PC-3 (cell line): ENCODE data around the gene HIPK2. TPM values are rescaled to one million over a fixed set of nuclear protein-coding genes. Genes with fewer than 3 reads are reported as not detected.

Experiments used
- ATAC-seq: fragments of 200-7000 bp; cut with Tn5 transposase; 2 replicates; pipeline ENCODE4 v1.9.1; 2020; ENCODE audit warnings: mild to moderate bottlenecking, moderate library complexity
- BruUV-seq: library from RNA; stranded (reverse); fragments of 400-500 nt; replicated peaks from 2 replicates; lab custom pipeline; 2021; lab: Mats Ljungman, UMichigan
- CTCF ChIA-PET: fragments of 300-600 bp; sonication (Branson Sonifier 250); formaldehyde crosslinking; loops from one replicate; lab custom pipeline; 2022; ENCODE audit warnings: antibody characterized with exemption; lab: Charles Lee
- POLR2A ChIA-PET: fragments of 300-600 bp; sonication (Branson Sonifier 250); formaldehyde crosslinking; loops from one replicate; lab custom pipeline; 2022; ENCODE audit warnings: antibody characterized with exemption; ENCODE audit not compliant: unreplicated experiment; lab: Charles Lee
- DNase-seq: peaks from one replicate; pipeline ENCODE4 v3.0.0-alpha.2; 2015
- H2AFZ ChIP-seq: fragments of 300-600 bp; sonication (generic); 2 replicates; pipeline ENCODE4 v1.6.0; 2016; ENCODE audit warnings: antibody characterized with exemption, low read length
- H3F3A ChIP-seq: fragments of 300-600 bp; sonication (generic); one replicate; pipeline ENCODE4 v1.6.0; 2017; ENCODE audit warnings: antibody characterized with exemption, low read length, control low read depth, mild to moderate bottlenecking; ENCODE audit not compliant: unreplicated experiment
- H3K27ac ChIP-seq: fragments of 300-600 bp; sonication (generic); 2 replicates; pipeline ENCODE4 v1.5.1; 2016; ENCODE audit warnings: mild to moderate bottlenecking, low read length
- H3K27me3 ChIP-seq: fragments of 300-600 bp; sonication (generic); 2 replicates; pipeline ENCODE4 v1.6.1; 2016; ENCODE audit warnings: low read length, mixed read lengths
- H3K36me3 ChIP-seq: fragments of 300-600 bp; sonication (generic); 2 replicates; pipeline ENCODE4 v1.6.1; 2016; ENCODE audit warnings: low read depth, mixed run types, low read length, mixed read lengths
- H3K4me1 ChIP-seq: fragments of 300-600 bp; sonication (generic); 2 replicates; pipeline ENCODE4 v1.5.1; 2016; ENCODE audit warnings: low read length; ENCODE audit not compliant: insufficient read depth
- H3K4me2 ChIP-seq: fragments of 300-600 bp; sonication (generic); 2 replicates; pipeline ENCODE4 v1.6.0; 2016; ENCODE audit warnings: low read length
- H3K4me3 ChIP-seq: fragments of 300-600 bp; sonication (generic); 2 replicates; pipeline ENCODE4 v1.5.1; 2016; ENCODE audit warnings: mild to moderate bottlenecking, low read length, mixed read lengths
- H3K79me2 ChIP-seq: fragments of 300-600 bp; sonication (generic); 2 replicates; pipeline ENCODE4 v1.6.1; 2017; ENCODE audit warnings: low read length, mixed read lengths
- H3K9ac ChIP-seq: fragments of 300-600 bp; sonication (generic); 2 replicates; pipeline ENCODE4 v1.6.0; 2016; ENCODE audit warnings: mild to moderate bottlenecking, low read length
- H3K9me2 ChIP-seq: fragments of 300-600 bp; sonication (generic); replicated peaks from 2 replicates; pipeline ENCODE4 v1.6.1; 2016; ENCODE audit warnings: mixed run types, low read length, mixed read lengths
- H3K9me3 ChIP-seq: fragments of 300-600 bp; sonication (generic); 2 replicates; pipeline ENCODE4 v1.6.1; 2016; ENCODE audit warnings: low read length, mixed read lengths
- H4K20me1 ChIP-seq: fragments of 300-600 bp; sonication (generic); 2 replicates; pipeline ENCODE4 v1.6.1; 2016; ENCODE audit warnings: low read length, mixed read lengths
- CTCF ChIP-seq: fragments of 300-600 bp; sonication (generic); conservative IDR thresholded peaks from 2 replicates; pipeline ENCODE4 v1.5.1; 2017; ENCODE audit warnings: antibody characterized with exemption, low read depth, mild to moderate bottlenecking, low read length
- EZH2 ChIP-seq: fragments of 300-600 bp; sonication (generic); IDR thresholded peaks from one replicate; pipeline ENCODE4 v1.6.1; 2017; ENCODE audit warnings: antibody characterized with exemption, mild to moderate bottlenecking, low read length; ENCODE audit not compliant: unreplicated experiment
- EZH2phosphoT487 ChIP-seq: fragments of 300-600 bp; sonication (generic); IDR thresholded peaks from 2 replicates; pipeline ENCODE4 v1.6.1; 2018; ENCODE audit warnings: mild to moderate bottlenecking, antibody characterized with exemption, low read length, borderline replicate concordance
- intact Hi-C: fragments of 100-400 bp; cut with micrococcal nuclease; formaldehyde crosslinking; loops from 2 replicates; pipeline ENCODE4 v1.9.0; 2023
- total RNA-seq: library from RNA; depleted of rRNA; stranded (reverse); fragments of >200 nt; gene quantifications from 2 replicates; pipeline ENCODE4 v1.2.3, GENCODE V29; 2014

HIPK2 gene
- total RNA-seq, 1 experiment from 2014 or later, result 38.1 TPM

DNA sequence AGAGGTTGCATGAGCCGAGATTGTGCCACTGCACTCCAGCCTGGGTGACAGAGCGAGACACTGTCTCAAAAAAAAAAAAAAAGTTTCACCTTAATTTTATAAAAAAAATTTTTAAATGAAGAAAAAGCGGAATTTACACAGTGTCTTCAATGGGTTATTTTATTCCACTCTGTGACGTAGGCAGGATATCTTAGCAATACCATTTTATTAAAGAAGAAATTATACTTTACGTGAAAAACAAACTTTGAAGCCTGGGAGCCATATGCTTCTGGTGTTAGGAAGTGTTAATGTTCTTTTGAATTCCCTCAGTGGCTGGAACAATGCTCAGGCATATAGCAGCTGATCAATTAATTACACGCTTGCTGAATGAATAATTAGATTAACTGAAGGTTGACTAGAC is 176.6 kb downstream of the HIPK2 start:
- peaks cover 68% of the 10 kb centered on the region for H3K36me3 ChIP-seq
- no peaks in the 10 kb centered on the region for H3K9me3 ChIP-seq
- no peaks in the 10 kb centered on the region for H3F3A ChIP-seq
- no peaks in the 10 kb centered on the region for H4K20me1 ChIP-seq
- no peaks in the 10 kb centered on the region for H3K9me2 ChIP-seq
- ChIA-PET POLR2A (no interaction called here), CTCF (interaction anchor here (0.7 to 1.7 kb wide), 4 partner anchors 11 to 101 kb away, joined by 4 to 14 read pairs (median 6); no protein-coding TSS in a partner anchor)
- no TSS peak for BruUV-seq
- H3K9ac ChIP-seq, result no peak overlapping the region
- 0 out of 2 replicates have a peak, but pooled peaks cover 7% of the 10 kb centered on the region for H3K4me1 ChIP-seq
- H3K27me3 ChIP-seq, result no peaks in the 10 kb centered on the region
- H3K4me3 ChIP-seq, result no peak overlapping the region
- H3K79me2 ChIP-seq, result no peaks in the 10 kb centered on the region
- H3K4me2 ChIP-seq, result no peak overlapping the region
- H3K27ac ChIP-seq, result no peak overlapping the region
- intact Hi-C loops, result no loop called here
- DNase-seq, result no peak
- no peak overlapping the region for H2AFZ ChIP-seq
- ATAC-seq, result no peak
- TF ChIP-seq EZH2phosphoT487 (no peak), CTCF (no peak), EZH2 (no peak)

DNA sequence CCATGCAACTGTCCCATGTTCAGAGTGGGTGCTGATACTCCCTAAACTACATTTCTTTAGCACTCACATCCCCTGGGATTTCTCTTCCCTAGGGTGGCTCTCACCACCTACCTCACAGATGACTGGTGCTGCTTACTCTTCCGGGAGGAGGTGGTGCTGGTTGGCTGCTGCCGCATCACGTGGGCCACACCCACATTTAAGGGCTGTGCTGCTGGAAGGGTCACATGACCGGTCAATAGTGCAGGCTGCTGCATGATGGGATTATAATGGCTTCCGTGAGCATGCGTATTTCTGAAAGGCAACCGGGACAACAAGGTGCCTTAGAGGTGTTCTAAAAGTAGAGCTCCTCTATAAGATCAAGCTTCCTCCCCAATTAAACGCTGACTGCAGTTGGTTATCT is 177.5 kb downstream of the HIPK2 start:
- Histone ChIP-seq H2AFZ (no peak overlapping the region), H4K20me1 (no peaks in the 10 kb centered on the region), H3K79me2 (no peaks in the 10 kb centered on the region), H3K36me3 (peaks cover 72% of the 10 kb centered on the region), H3K9me2 (no peaks in the 10 kb centered on the region), H3F3A (no peaks in the 10 kb centered on the region), H3K4me3 (no peak overlapping the region), H3K4me1 (0 out of 2 replicates have a peak, but pooled peaks cover 7% of the 10 kb centered on the region), H3K9ac (no peak overlapping the region), H3K27ac (no peak overlapping the region), H3K9me3 (no peaks in the 10 kb centered on the region), H3K27me3 (no peaks in the 10 kb centered on the region), H3K4me2 (no peak overlapping the region)
- DNase-seq (no peak), ATAC-seq (no peak)
- intact Hi-C loops, result no loop called here
- POLR2A ChIA-PET, result no interaction called here
- CTCF ChIA-PET, result no interaction called here
- TF ChIP-seq CTCF (no peak), EZH2 (no peak), EZH2phosphoT487 (no peak)
- no TSS peak for BruUV-seq

DNA sequence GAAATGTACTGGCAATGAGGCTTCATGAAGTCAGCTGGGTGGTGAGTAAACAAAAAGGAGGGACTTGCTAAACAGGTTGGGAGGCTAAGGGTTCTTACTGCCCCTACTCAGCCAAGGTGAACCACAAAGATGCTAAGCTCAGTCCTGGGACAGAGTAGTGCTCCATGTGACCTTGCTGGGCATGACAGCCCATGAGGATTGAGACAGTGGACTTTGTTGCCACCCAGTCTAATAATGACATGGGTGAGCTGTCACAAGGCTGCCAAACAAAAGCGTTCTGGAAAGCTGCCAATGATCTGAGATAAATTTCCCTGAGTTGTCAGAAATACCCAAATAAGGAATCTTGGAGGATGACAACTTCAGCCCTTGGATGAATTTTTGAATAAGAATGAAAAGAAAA is 179.2 kb downstream of the HIPK2 start:
- Histone ChIP-seq H3K27ac (no peak overlapping the region), H3F3A (no peaks in the 10 kb centered on the region), H3K9me3 (no peaks in the 10 kb centered on the region), H3K79me2 (no peaks in the 10 kb centered on the region), H3K4me3 (no peak overlapping the region), H3K9me2 (no peaks in the 10 kb centered on the region), H3K9ac (no peak overlapping the region), H4K20me1 (no peaks in the 10 kb centered on the region), H2AFZ (no peak overlapping the region), H3K4me1 (0 out of 2 replicates have a peak, but pooled peaks cover 7% of the 10 kb centered on the region), H3K36me3 (peaks cover 81% of the 10 kb centered on the region), H3K4me2 (no peak overlapping the region), H3K27me3 (no peaks in the 10 kb centered on the region)
- ChIA-PET CTCF (interaction anchor here (0.6 to 0.9 kb wide), 2 partner anchors 20 to 168 kb away, joined by 4 to 5 read pairs; no protein-coding TSS in a partner anchor), POLR2A (no interaction called here)
- DNase-seq (peak; percentile 50), ATAC-seq (peak; percentile 52)
- no TSS peak for BruUV-seq
- TF ChIP-seq EZH2, result no peak
- no peak for TF ChIP-seq EZH2phosphoT487
- no peak for TF ChIP-seq CTCF
- intact Hi-C loops, result no loop called here
